Endothelial cell of umbilical vein (primary cell): ENCODE results near the gene ASCL1. TPM values are rescaled to one million over a fixed set of nuclear protein-coding genes. Genes with fewer than 3 reads are reported as not detected.

ENCODE experiments used
- BruUV-seq: library from RNA; stranded (reverse); fragments of 400-500 nt; replicated peaks from 2 replicates; lab custom pipeline; 2021; lab: Mats Ljungman, UMichigan
- CTCF ChIA-PET: fragments of 300-600, 350-600 bp; sonication (Branson Sonifier 250); formaldehyde crosslinking; loops from one replicate; lab custom pipeline; 2021; ENCODE audit warnings: antibody characterized with exemption, inconsistent platforms; lab: Charles Lee
- POLR2A ChIA-PET: fragments of 300-600, 350-600 bp; sonication (Branson Sonifier 250); formaldehyde crosslinking; loops from one replicate; lab custom pipeline; 2021; ENCODE audit warnings: antibody characterized with exemption, inconsistent platforms; lab: Charles Lee
- DNase-seq: peaks from one replicate; pipeline ENCODE4 v3.0.0-alpha.2; 2011; ENCODE audit warnings: low read depth, low spot score
- FAIRE-seq: peaks from 2 replicates; lab custom pipeline; 2011; peaks lifted over from hg19 to GRCh38; lab: Jason Lieb, UNC
- H2AFZ ChIP-seq: 2 replicates; pipeline ENCODE4 v1.6.0; 2012; ENCODE audit warnings: low read depth, low read length, control low read depth, inconsistent platforms
- H3K27ac ChIP-seq: 2 replicates; pipeline ENCODE4 v1.5.1; 2011; ENCODE audit warnings: low read depth, mild to moderate bottlenecking, control low read depth, low read length, moderate library complexity; ENCODE audit not compliant: insufficient read depth
- H3K27me3 ChIP-seq, 2 experiments: 2 replicates each; pipeline versions ENCODE4 v1.6.0 to v1.6.1; 2011; ENCODE audit warnings: low read length in 2 of 2, mixed read lengths in 1 of 2; ENCODE audit not compliant: control insufficient read depth in 2 of 2, insufficient read depth in 2 of 2
- H3K36me3 ChIP-seq, 2 experiments: 2 replicates in 1 of 2; 3 replicates in 1 of 2; pipeline ENCODE4 v1.5.1; 2011; ENCODE audit warnings: low read length in 2 of 2, mild to moderate bottlenecking in 1 of 2, moderate library complexity in 1 of 2; ENCODE audit not compliant: control insufficient read depth in 2 of 2, insufficient read depth in 2 of 2; ENCODE audit errors: extremely low read depth in 1 of 2
- H3K4me1 ChIP-seq: 3 replicates; pipeline ENCODE4 v1.5.1; 2011; ENCODE audit warnings: mild to moderate bottlenecking, low read length; ENCODE audit not compliant: control insufficient read depth, insufficient read depth; ENCODE audit errors: extremely low read depth
- H3K4me2 ChIP-seq: 2 replicates; pipeline ENCODE4 v1.6.1; 2011; ENCODE audit warnings: low read length, control low read depth, mixed read lengths; ENCODE audit not compliant: insufficient read depth
- H3K4me3 ChIP-seq, 3 experiments: fragments of 200-600 bp in 1 of 3; sonication (generic), shearing (Covaris generic) in 1 of 3; replicated peaks in 1 of 3; 2 replicates each; pipeline ENCODE4 v1.5.1; 2011 to 2016; ENCODE audit warnings: control low read depth in 3 of 3, low read length in 3 of 3, mild to moderate bottlenecking in 2 of 3, inconsistent platforms in 1 of 3, low read depth in 1 of 3, moderate library complexity in 1 of 3; ENCODE audit not compliant: insufficient read depth in 1 of 3
- H3K79me2 ChIP-seq: 2 replicates; pipeline ENCODE4 v1.6.0; 2012; ENCODE audit warnings: low read length, inconsistent platforms; ENCODE audit not compliant: control insufficient read depth, insufficient read depth
- H3K9ac ChIP-seq: replicated peaks from 2 replicates; pipeline ENCODE3; 2011; ENCODE audit warnings: low read length, control low read depth; ENCODE audit not compliant: insufficient read depth; ENCODE audit errors: extremely low read depth
- H3K9me1 ChIP-seq: replicated peaks from 3 replicates; pipeline ENCODE4 v1.6.0; 2011; ENCODE audit warnings: mild to moderate bottlenecking, low read length; ENCODE audit not compliant: control insufficient read depth, insufficient read depth; ENCODE audit errors: extremely low read depth
- H3K9me3 ChIP-seq: replicated peaks from 2 replicates; pipeline ENCODE4 v1.5.1; 2012; ENCODE audit warnings: low read length, inconsistent platforms; ENCODE audit not compliant: control insufficient read depth, insufficient read depth
- H4K20me1 ChIP-seq: replicated peaks from 2 replicates; pipeline ENCODE3; 2011; ENCODE audit warnings: mild to moderate bottlenecking, low read length; ENCODE audit not compliant: control insufficient read depth, insufficient read depth; ENCODE audit errors: extremely low read depth
- CTCF ChIP-seq, 2 donors: IDR thresholded peaks; 1 replicate in 1 of 2; 2 replicates in 1 of 2; pipeline ENCODE4 v1.5.1; 2011; ENCODE audit warnings: low read length in 2 of 2, mild to moderate bottlenecking in 2 of 2, moderate library complexity in 2 of 2, control low read depth in 1 of 2, inconsistent platforms in 1 of 2, low read depth in 1 of 2; ENCODE audit not compliant: insufficient read depth in 1 of 2; ENCODE audit errors: extremely low read depth in 1 of 2
- EZH2 ChIP-seq: IDR thresholded peaks from 2 replicates; pipeline ENCODE4 v1.6.1; 2012; ENCODE audit warnings: borderline replicate concordance, low read depth, mild to moderate bottlenecking, moderate library complexity, low read length, inconsistent platforms; ENCODE audit not compliant: severe bottlenecking
- FOS ChIP-seq: IDR thresholded peaks from 2 replicates; pipeline ENCODE4 v1.6.1; 2011; ENCODE audit warnings: mild to moderate bottlenecking, low read length, moderate library complexity, borderline replicate concordance; ENCODE audit not compliant: insufficient read depth
- GATA2 ChIP-seq: IDR thresholded peaks from 2 replicates; pipeline ENCODE4 v1.7.0; 2011; ENCODE audit warnings: low read depth, mild to moderate bottlenecking, moderate library complexity, mixed read lengths, low read length; ENCODE audit not compliant: insufficient read length, insufficient read depth
- JUN ChIP-seq: IDR thresholded peaks from 2 replicates; pipeline ENCODE4 v1.6.1; 2011; ENCODE audit warnings: borderline replicate concordance, low read depth; ENCODE audit not compliant: insufficient read length, insufficient read depth
- MAX ChIP-seq: IDR thresholded peaks from 2 replicates; pipeline ENCODE4 v1.6.1; 2011; ENCODE audit not compliant: insufficient read depth, insufficient read length
- MYC ChIP-seq: IDR thresholded peaks from one replicate; pipeline ENCODE4 v1.6.1; 2011; ENCODE audit warnings: mild to moderate bottlenecking, low read depth, low read length
- POLR2A ChIP-seq: IDR thresholded peaks from 2 replicates; pipeline ENCODE4 v1.6.1; 2012; ENCODE audit warnings: low read depth, mild to moderate bottlenecking, control low read depth, low read length
- POLR2AphosphoS5 ChIP-seq: IDR thresholded peaks from 2 replicates; pipeline ENCODE4 v1.6.1; 2012; ENCODE audit warnings: low read depth, mild to moderate bottlenecking, control low read depth, low read length, moderate library complexity; ENCODE audit not compliant: insufficient read depth
- dilution Hi-C: fragments of 300-500 bp; cut with MboI; formaldehyde crosslinking; loops from one replicate; pipeline ENCODE4 v1.15.0; 2019; ENCODE audit warnings: low sequenced_read_pairs; ENCODE audit not compliant: extremely low pct_ligation_motif_present
- intact Hi-C: fragments of 100-400 bp; cut with micrococcal nuclease; formaldehyde crosslinking; loops from one replicate; pipeline ENCODE4 v1.10.0; 2022
- polyA plus RNA-seq, 4 experiments: library from polyadenylated mRNA; depleted of rRNA in 3 of 4; stranded (reverse) in 3 of 4; unstranded in 1 of 4; fragments of >200 nt; gene quantifications; 2 replicates each; pipeline versions ENCODE4 v1.2.1 to v1.2.3, GENCODE V29; 2011 to 2012; ENCODE audit warnings: missing spikeins in 1 of 4
- total RNA-seq: library from RNA; stranded (reverse); gene quantifications from 2 replicates; pipeline ENCODE4 v1.2.3, GENCODE V29; 2021

The ASCL1 gene
- total and polyA plus RNA-seq, 2 donors (not counting 3 experiments of a cell fraction or from before 2014, with no cell fraction given) = not detected

- POLR2A ChIA-PET = no interaction called here
- H3K27me3 ChIP-seq = no peaks in the 10 kb centered on the region
- no peaks in the 10 kb centered on the region for H3K36me3 ChIP-seq
- H3K79me2 ChIP-seq = no peaks in the 10 kb centered on the region
- no peak overlapping the region for H3K4me2 ChIP-seq
- H3K9me1 ChIP-seq = no peaks in the 10 kb centered on the region
- TF ChIP-seq MAX (no peak), GATA2 (no peak), JUN (no peak), MYC (no peak), EZH2 (no peak), FOS (no peak), POLR2A (no peak), CTCF (IDR thresholded peaks at IDR 0.05; ENCODE audit: extremely low read depth in 1 of 2, insufficient read depth in 1 of 2, low read depth in 1 of 2, low read length in 2 of 2) (no peak), POLR2AphosphoS5 (no peak)
- H3K9ac ChIP-seq = no peak overlapping the region
- intact Hi-C loops (no loop called here), dilution Hi-C loops (no loop called here)
- H3K4me3 ChIP-seq = no peak overlapping the region
- DNase-seq = no peak
- BruUV-seq = no TSS peak
- H3K9me3 ChIP-seq = no peaks in the 10 kb centered on the region
- no peaks in the 10 kb centered on the region for H3K4me1 ChIP-seq
- FAIRE-seq = peak; percentile 21
- H4K20me1 ChIP-seq = no peaks in the 10 kb centered on the region
- no peak overlapping the region for H3K27ac ChIP-seq
- CTCF ChIA-PET = no interaction called here
- H2AFZ ChIP-seq = no peak overlapping the region
These were observed 19.3 kb downstream of the ASCL1 start for GRCh38 chr12:102976609-102977280.
